Measurements from ENCODE around the gene FAM72A.

FAM72A gene

DNA sequence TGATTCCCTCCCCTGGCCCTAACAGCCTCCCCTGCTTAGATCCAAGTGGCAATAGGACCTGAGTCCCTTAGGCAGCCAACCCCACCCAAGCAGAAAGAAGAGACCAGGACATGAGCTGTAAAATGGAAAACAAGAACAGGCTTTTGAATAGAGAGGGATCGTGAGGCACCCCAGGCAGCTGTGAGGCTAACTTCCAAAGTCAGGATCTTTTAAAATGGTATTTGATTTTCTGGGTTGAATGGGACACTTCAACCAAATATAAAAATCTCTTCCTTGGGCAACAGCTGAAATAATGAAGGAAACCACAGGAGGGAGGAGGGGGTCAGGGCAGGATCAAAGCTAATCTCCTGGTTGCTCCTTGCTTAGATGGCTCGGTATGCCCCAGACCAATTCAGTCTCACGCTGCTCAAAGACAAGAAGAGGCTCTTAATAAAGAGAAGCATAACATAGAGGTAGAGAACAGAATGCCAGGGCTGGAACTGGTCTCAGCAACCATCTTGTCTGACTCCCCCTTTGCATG is 56.8 kb downstream of the FAM72A start:
- DNase-seq, result no peak

DNA sequence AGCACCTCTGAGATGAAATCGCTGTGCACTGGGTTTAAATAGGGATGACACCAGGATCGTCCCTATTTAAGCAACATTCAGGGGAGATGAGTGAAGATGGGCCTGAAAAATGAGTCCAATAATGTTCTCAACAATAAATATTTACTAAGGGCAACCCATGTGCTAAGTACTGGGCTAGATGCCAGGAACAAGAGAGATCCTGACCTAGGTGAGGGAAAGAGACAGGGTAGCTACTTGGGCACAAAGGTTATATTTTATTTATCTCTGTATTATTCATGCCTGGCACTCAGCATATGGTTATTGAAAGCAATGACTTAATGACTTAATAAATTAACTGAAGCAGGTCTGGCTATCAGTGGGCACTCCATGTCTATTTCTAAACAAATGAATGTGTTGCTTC is 58.0 kb downstream of the FAM72A start:
- peak; percentile 73 for DNase-seq

DNA sequence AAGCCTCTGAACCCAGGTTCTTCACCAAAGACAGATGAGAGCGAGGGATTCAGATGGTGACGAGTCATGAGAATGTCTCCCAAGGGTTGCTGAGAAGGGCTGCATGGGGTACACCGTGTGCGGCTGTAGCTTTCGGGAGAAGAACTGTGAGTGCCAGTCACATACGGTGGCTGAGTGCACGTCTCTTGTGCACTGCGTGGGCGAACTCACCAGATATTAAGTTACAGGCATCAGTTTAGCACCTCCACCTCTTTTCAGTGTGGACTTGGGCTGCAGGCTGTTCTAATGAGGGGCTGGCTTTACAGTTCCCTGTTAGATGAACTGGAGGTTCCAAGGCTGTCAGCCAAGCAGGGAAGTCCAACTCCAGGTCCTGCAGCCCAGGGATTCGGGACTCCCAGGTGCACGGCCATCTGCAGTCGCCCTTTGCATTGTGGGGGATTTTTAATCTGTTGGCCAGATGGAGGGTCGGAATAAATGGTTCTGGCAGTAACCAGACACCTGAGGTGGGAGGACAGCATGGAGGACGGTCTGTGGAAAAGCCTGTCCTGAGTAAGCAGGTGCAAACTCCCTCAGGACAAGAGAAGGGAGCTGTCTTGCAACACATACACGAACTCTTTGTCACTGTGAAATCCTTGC is 59.0 kb downstream of the FAM72A start:
- peak; percentile 93 for DNase-seq

DNA sequence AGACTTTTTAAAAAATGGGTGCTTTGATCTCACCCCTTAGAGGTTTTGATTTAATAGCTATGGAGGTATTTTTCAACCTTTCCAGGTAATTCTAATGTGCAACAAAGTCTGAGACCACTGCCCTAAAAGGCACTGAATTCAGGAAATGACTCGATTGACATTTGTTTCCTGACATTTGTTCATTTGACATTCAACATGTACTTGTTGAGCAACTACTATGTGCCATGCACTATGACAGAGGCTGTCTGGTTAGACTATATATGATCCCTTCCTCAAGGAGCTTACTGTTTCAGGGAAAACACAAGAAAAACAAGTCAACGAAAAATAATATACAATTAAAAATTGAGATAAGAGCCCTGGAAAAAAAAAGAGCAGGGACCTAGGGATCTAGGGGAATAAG is 59.9 kb downstream of the FAM72A start:
- DNase-seq, result no peak

DNA sequence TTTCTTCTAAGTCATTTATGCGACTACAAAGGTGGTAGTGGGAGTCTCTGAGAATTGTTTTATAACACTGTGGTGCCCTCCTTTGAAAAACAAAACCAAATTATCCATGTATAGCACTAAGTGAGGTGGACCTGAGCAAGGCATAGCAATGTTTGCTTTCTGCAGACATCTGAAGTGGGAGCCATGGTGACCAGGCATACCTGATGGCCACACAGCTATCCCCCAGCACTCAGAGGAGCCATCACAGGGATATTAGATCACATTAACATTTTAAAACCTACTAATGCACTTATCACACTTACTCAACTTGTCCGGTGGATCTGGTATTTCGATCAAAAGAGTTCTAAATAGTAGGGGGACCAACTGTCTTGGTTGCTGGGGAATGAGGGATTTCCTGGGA is 60.6 kb downstream of the FAM72A start:
- DNase-seq, result no peak

DNA sequence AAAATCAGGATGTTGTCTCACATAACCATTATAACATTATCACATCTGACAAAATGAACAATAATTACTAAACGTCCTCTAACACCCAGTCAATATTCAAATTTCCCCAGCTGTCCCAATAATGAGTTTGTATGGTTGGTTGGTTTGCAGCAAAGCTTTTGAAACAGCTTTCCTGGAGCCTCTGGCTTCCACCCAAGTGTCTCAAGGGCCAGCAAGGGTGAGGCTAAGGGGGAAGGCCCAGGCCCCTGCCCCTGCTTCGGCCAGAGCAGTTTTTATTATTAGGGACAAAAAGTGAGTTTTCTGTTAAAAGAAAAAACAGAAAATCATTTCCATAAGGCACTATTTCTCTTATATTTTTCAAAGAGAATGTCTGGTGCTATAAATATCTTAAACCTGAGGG is 66.4 kb downstream of the FAM72A start:
- peak; percentile 17 for DNase-seq
